A204.1 (cell line): ENCODE results near the gene UBE2D1.
A peak's percentile ranks its signal among the peaks of the same experiment; 100 is the strongest.

ENCODE experiments used
- FAIRE-seq: peaks from 2 replicates; lab custom pipeline; 2012; peaks lifted over from hg19 to GRCh38; lab: Jason Lieb, UNC

UBE2D1 gene

GRCh38 chr10:58334817-58335305, at the start of gene UBE2D1:
UBE2D1 (plus strand) TSS chr10:58335006; CDS start chr10:58335202, 196 bp downstream.
- no peak for FAIRE-seq

GRCh38 chr10:58291538-58292174, 43.1 kb upstream of the UBE2D1 start:
- peak; percentile 96 for FAIRE-seq

GRCh38 chr10:58293989-58294388, 40.8 kb upstream of the UBE2D1 start:
- no peak for FAIRE-seq

DNA sequence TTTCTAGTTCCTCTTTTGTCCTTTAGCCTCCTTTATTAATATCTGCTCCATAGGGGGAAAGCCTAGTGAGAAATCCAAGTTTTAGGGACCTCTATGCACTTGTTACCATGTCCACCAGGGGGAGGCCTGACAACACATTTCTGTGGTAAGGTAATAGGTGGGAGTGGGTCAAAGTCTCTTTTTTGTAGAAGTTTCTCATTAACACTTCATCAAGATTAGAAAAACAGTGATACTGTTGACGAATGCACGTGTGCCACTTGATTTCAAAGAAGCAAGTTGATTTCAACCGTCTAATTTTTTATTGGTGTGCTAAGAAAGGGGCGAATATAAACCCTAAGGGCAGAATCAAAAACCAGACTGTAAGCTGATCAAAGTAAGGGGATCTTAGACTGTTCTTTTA, 35.2 kb upstream of the UBE2D1 start:
- no peak for FAIRE-seq

GRCh38 chr10:58300676-58301075, 34.1 kb upstream of the UBE2D1 start:
- no peak for FAIRE-seq

GRCh38 chr10:58302254-58302653, 32.6 kb upstream of the UBE2D1 start:
- no peak for FAIRE-seq

GRCh38 chr10:58304099-58304633, 30.6 kb upstream of the UBE2D1 start:
- FAIRE-seq, result no peak

DNA sequence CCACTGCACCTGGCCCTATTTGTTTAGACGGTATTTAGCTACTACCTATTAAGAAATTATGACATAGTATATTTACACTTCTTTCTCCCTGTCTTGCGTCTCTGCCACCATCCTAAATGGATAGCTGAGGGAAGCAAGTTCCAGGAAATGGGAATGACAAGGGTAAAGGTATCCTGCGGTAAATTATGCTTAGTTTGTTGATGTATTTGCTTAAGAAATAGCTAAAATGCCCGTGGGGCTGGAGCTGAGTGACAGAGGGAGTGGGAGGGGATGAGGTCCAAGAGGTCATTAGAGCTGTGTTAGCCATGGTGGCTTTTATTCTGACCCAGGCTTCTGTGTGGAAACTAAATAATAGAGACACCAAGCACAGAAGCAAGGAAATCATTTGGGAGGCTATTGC, 29.0 kb upstream of the UBE2D1 start:
- FAIRE-seq, result no peak

GRCh38 chr10:58307676-58308075, 27.1 kb upstream of the UBE2D1 start:
- FAIRE-seq, result no peak

- no peak for FAIRE-seq
Observed at GRCh38 chr10:58311026-58311425, 23.8 kb upstream of the UBE2D1 start.

DNA sequence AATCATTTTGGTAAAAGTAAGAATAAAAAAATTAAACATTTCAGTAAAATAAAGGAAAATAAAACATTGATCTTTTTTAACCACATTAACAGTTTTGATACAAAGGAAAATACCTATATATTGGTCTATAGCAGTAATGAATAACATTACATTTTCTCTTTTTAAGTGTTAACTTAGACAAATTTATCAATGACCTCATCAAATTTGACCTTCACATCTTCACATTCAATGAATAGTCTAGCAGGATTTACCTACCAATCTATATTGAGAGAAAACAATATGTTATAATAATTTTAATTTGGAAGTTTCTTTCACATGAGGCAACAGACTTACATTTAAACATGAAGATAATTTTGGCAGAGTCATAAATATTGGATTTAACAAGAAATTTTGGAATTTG, 17.9 kb upstream of the UBE2D1 start:
- peak; percentile 65 for FAIRE-seq

DNA sequence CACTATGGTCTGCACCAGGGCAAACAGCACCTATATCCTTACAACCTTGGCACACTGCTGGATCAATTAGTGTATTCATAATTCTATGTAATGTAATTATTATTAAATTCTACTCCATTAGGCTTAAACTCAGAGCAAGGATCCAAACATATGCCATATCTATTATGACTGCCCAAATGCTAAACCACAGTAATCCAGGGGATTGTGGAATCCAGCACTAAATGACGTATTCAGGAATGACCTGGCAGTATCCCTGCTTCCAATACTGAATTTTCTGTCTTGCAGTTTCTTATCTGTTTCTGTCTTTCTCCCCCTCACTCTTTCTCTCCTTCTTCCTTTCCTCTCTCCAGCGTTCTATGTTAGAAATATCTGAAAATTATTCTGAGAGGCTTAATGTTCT, 16.5 kb upstream of the UBE2D1 start:
- no peak for FAIRE-seq

DNA sequence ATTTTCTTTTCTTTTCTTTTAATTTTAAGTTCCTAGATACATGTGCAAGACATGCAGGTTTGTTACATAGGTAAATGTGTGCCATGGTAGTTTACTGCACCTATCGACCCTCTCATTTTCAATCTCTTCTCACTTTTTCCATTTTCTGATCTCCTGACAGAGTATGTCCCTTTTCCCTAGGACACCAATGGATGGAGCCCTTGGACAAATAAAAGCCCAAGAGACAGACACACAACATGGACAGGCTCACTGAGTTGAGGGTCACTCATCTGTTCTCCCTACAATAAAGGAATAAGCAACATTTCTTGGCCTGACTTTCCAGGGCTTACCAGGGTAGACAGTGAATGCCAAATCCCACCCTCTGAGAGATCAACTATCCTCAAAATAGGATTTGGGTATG, 15.2 kb upstream of the UBE2D1 start:
- FAIRE-seq, result no peak

DNA sequence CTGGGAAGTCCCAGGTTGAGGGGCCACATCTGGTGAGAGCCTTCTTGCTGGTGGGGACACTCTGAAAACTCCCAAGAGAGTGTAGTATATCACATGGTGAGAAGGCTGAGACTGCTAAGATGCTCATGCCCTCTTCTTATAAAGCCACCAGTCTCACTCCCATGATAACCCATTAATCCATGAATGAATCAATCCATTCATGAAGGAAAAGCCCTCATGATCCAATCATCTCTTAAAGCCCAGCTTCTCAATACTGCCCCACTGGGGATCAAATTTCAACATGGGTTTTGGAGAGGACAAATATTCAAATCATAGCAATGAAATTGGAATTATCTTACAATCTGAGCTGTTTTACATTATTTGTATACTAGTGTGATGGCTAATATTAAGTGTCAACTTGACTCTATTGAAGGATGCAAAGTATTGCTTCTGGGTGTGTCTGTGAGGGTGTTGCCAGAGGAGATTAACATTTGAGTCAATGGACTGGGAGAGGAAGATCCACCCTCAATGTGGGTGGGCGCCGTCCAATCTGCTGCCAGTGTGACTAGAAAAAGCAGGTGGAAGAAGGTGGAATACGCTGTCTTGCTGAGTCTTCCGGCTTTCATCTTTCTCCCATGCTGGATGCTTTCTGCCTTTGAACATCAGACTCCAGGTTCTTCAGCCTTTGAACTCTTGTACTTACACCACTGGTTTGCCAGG, 14.3 kb upstream of the UBE2D1 start:
- FAIRE-seq, result no peak

DNA sequence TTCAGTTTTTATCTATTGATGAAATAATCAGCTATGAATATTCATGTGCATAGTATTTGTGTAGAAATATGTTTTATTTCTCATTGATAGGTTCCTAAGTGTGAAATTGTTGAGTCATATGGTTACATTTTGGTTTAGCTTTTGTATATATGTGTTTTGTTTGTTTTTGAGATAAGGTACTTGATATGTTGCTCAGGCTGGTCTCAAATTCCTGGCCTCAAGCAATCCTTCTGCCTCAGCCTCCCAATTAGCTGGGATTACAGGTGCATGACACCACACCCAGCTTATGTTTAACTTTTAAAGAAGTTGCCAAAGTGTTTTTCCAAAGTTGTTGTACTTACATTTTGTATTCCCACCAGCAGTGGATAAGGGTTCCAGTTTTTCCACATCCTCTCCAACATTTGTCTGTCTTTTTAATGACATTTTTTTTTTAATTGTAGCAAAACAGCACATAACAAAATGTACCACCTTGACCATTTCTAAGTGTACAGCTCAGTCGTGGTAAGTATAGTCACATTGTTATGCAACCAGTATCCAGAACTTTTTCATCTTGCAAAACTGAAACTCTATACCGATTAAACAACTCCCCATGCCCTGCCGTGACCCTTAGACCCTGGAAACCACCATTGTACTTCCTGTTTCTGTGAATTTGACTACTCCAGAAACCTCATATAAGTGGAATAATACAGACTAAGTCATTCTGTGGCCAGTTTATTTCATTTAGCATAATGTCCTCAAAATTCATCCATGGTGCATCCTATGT, 12.6 kb upstream of the UBE2D1 start:
- FAIRE-seq, result no peak

DNA sequence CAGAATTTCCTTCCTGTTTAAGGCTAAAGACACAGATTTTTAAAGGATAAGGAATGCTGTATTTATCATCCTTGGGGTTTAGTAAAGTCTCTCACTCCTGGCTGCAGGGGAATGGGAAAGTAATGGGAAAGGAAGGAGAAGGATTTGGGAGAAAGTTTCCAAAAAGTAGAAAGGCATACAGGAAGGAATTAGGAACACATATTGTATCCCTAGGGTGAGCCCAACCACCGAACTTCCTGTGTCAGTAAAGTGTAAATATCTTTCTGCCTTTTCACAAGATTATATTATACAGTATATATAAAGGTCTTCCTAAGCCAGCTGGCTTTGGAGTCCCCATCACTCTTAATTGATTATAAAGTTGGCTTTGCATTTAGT, 12.0 kb upstream of the UBE2D1 start:
- FAIRE-seq, result no peak

DNA sequence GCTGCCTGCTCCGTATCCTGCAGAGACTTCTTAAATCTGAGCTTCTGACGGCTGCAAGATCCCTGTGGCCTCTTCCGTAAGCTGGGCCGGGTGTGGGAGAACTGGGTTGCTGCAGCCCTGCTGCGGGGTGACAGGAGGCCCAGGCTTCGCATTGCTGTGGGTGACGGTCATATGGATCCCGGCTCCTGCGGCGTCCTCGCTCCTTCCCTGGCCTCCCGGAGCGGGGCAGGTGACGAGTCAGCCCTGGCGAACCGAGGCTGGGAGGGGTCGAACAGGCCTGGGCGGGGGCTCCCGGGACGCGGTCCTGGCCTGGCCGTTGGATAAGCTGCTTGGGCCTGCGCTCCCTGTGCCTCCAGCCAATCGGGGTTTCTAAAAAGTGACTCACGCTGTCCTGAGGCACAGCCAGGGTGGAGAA, 7.8 kb upstream of the UBE2D1 start:
- no peak for FAIRE-seq

DNA sequence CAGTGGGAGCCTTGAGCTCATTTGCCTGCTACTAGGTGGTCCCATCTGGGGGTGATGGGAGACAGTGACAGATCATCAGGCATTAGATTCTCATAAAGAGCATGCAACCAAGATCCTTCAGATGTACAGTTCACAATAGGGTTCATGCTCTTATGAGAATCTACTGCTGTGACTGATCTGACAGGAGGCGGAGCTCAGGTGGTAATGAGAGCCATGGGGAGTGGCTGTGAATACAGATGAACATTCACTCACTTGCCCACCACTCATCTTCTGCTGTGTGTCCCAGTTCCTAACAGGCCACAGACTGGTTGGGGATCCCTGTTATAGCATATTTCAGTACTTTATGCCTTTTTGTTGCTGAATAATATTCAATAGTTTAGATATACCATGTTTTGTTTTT, 6.6 kb upstream of the UBE2D1 start:
- FAIRE-seq, result no peak

- FAIRE-seq, result no peak
Observed at GRCh38 chr10:58330431-58330830, 4.4 kb upstream of the UBE2D1 start.

- FAIRE-seq, result no peak
Observed at GRCh38 chr10:58331646-58332045, 3.2 kb upstream of the UBE2D1 start.

DNA sequence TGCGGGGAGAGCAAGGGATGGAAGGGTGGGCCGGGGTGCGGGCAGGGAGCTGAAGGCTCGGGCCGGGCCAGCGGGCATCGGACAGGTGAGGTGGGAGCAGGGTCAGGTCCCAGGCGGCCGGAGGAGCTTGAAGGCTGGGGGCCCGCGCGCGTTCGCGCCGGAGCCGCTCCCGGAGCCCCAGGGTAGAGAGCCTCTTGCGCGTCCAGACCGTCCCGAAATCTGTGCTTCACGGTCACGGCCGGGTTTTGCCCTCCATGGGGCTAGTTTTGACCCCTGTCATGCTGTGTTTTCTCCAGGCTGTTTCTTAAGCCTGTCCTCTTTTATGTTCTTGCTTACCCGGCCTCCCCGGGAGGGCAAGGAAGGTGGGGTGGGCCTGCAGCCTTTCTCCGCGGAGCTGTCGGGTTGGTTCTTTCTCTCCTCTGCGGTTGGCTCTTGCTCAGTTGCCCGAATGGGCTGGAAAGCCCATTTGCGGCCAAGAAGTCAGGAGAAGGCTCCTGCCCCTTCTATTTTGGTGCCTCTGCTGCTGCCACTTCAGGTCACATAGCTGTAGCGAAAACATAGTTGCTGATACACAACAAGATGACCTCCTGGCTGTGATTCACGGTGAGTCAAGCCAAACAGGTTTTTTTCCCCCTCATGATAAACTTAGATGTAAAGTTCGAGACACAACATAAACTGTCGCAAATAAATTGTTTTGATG, 650 bp downstream of the UBE2D1 start:
- no peak for FAIRE-seq

DNA sequence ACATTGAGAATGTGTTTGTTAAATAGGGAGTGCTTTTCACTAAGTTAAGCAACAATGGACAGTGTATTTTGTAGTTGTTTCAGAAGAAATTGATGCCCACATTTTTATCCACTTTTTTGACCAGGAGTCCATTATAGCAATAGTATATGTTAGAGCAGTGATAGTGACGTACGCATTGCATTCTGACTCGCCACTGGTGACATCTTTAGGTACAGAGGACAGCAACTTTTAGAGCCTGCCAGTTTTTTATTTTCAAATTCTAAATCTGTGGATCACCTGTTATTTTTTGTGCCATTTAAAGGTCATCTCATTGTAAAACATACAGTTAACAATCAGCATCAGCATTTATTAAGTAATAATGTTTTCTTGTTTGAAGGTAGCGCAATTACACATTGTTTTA, 1.4 kb downstream of the UBE2D1 start:
- no peak for FAIRE-seq
